Esophagus squamous epithelium (tissue), 5 donors: Measurements from ENCODE around the gene COX17. TPM values are rescaled to one million over a fixed set of nuclear protein-coding genes. Genes with fewer than 3 reads are reported as not detected.

Source experiments
- DNase-seq: peaks from one replicate; lab custom pipeline; 2025; lab: John Stamatoyannopoulos, UW
- H3K27ac ChIP-seq, 4 donors: fragments of 200-600 bp; sonication (generic); one replicate each; pipeline ENCODE4 v1.5.1; 2016 to 2019; ENCODE audit warnings: mild to moderate bottlenecking in 1 of 4
- H3K27me3 ChIP-seq, 4 donors: fragments of 200-600 bp; sonication (generic); 1 replicate in 3 of 4; 2 replicates in 1 of 4; pipeline versions ENCODE4 v1.5.1 to v1.6.0; 2017 to 2021; ENCODE audit warnings: antibody characterized with exemption in 1 of 4
- H3K36me3 ChIP-seq, 3 donors: fragments of 200-600 bp; sonication (generic); one replicate each; pipeline ENCODE4 v1.5.1; 2016 to 2019
- H3K4me1 ChIP-seq, 3 donors: fragments of 200-600 bp; sonication (generic); one replicate each; pipeline ENCODE4 v1.5.1; 2017 to 2019
- H3K4me3 ChIP-seq, 4 donors: fragments of 200-600 bp; sonication (generic); 1 replicate in 3 of 4; 2 replicates in 1 of 4; pipeline ENCODE4 v1.5.1; 2016 to 2019; ENCODE audit warnings: mild to moderate bottlenecking in 2 of 4, moderate library complexity in 1 of 4
- H3K9me3 ChIP-seq, 3 donors: fragments of 200-600 bp; sonication (generic); one replicate each; pipeline ENCODE4 v1.5.1; 2016 to 2019
- CTCF ChIP-seq, 6 experiments: fragments of 450-650 bp in 4 of 6; fragments of 200-600 bp in 2 of 6; sonication (generic) in 2 of 6; IDR thresholded peaks; one replicate each; pipeline ENCODE4 v1.5.1; 2016 to 2019; ENCODE audit warnings: antibody characterized with exemption in 6 of 6, mild to moderate bottlenecking in 4 of 6, moderate library complexity in 4 of 6
- POLR2A ChIP-seq, 4 donors: fragments of 450-650 bp; IDR thresholded peaks; one replicate each; pipeline ENCODE4 v1.6.1; 2017; ENCODE audit warnings: antibody characterized with exemption in 4 of 4, mild to moderate bottlenecking in 4 of 4, moderate library complexity in 3 of 4
- WGBS, 2 donors: methylation state at CpG; one replicate each; pipeline ENCODE4 v1.1.5; 2018; 5-methylcytosine and 5-hydroxymethylcytosine counted together
- intact Hi-C: fragments of 100-400 bp; cut with DNase I; formaldehyde crosslinking; loops from one replicate; pipeline ENCODE4 v1.15.0; 2022
- total RNA-seq, 4 donors: library from RNA; depleted of rRNA; stranded (reverse); fragments of >200 nt; gene quantifications; one replicate each; pipeline ENCODE4 v1.1.0, GENCODE V29; 2016
- donor health status: DM: yes; HTN: yes; CAD: no.

COX17 gene
- total RNA-seq, 4 donors from 2014 or later = 10.8 to 33.9 (median 24.6) TPM

GRCh38 chr3:119630128-119630879, 46.9 kb downstream of the COX17 start:
- intact Hi-C loops = no loop called here
- TF ChIP-seq POLR2A (IDR thresholded peaks at IDR 0.05) (no peak), CTCF (IDR thresholded peaks at IDR 0.05) (no peak)
- WGBS, 2 donors = 61 to 69% methylated on average over 6 to 8 of the region's 8 CpGs
- peak overlapping the region in 3 of 4 donors; percentile 45 to 80 (median 58) for H3K27ac ChIP-seq
- H3K4me1 ChIP-seq = peaks cover 0 to 41% (median 22%) of the 10 kb centered on the region in 3 donors
- no peaks in the 10 kb centered on the region for H3K36me3 ChIP-seq
- H3K4me3 ChIP-seq = no peak overlapping the region
- DNase-seq = no peak
- no peaks in the 10 kb centered on the region for H3K27me3 ChIP-seq
- no peaks in the 10 kb centered on the region for H3K9me3 ChIP-seq

GRCh38 chr3:119628816-119629445, 48.3 kb downstream of the COX17 start:
- no peaks in the 10 kb centered on the region for H3K9me3 ChIP-seq
- no peak for TF ChIP-seq CTCF (IDR thresholded peaks at IDR 0.05)
- no peak for TF ChIP-seq POLR2A (IDR thresholded peaks at IDR 0.05)
- H3K36me3 ChIP-seq = no peaks in the 10 kb centered on the region
- intact Hi-C loops = no loop called here
- no peaks in the 10 kb centered on the region for H3K27me3 ChIP-seq
- H3K27ac ChIP-seq = peak overlapping the region in 3 of 4 donors; percentile 48 to 79 (median 58)
- DNase-seq = no peak
- H3K4me3 ChIP-seq = no peak overlapping the region
- 56 to 71% methylated on average over 1 of the region's 1 CpG for WGBS, 2 donors
- peaks cover 0 to 41% (median 22%) of the 10 kb centered on the region in 3 donors for H3K4me1 ChIP-seq

GRCh38 chr3:119628390-119628789, 48.8 kb downstream of the COX17 start:
- peaks cover 0 to 41% (median 22%) of the 10 kb centered on the region in 3 donors for H3K4me1 ChIP-seq
- 64 to 66% methylated on average over 4 of the region's 4 CpGs for WGBS, 2 donors
- intact Hi-C loops = no loop called here
- H3K27me3 ChIP-seq = no peaks in the 10 kb centered on the region
- peak overlapping the region in 3 of 4 donors; percentile 48 to 79 (median 50) for H3K27ac ChIP-seq
- no peak for TF ChIP-seq CTCF (IDR thresholded peaks at IDR 0.05)
- no peak for TF ChIP-seq POLR2A (IDR thresholded peaks at IDR 0.05)
- no peak overlapping the region for H3K4me3 ChIP-seq
- H3K9me3 ChIP-seq = no peaks in the 10 kb centered on the region
- no peaks in the 10 kb centered on the region for H3K36me3 ChIP-seq
- DNase-seq = no peak

DNA sequence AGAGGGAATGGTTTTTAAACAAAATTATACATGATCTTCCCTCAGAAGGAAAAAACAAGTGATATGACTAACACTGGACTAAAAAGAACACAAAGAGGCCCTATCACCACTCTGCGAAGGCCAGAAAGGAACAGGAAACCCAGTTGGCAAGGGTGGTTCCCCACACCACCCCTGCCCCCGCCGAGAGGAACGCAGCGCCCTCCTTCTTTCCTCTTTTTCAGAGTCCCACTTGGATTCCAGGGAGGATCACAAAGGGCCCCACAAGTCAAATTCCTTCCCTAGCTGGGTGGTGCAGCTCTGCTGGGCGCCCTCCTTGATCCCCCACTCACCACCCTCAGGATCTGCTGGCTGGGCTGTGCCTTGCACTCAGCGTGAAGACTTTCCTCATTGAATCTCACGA, 49.7 kb downstream of the COX17 start:
- intact Hi-C loops = no loop called here
- H3K27ac ChIP-seq = peak overlapping the region in 3 of 4 donors; percentile 50 to 79 (median 50)
- H3K27me3 ChIP-seq = no peaks in the 10 kb centered on the region
- no peak for DNase-seq
- H3K4me3 ChIP-seq = no peak overlapping the region
- no peaks in the 10 kb centered on the region for H3K9me3 ChIP-seq
- no peaks in the 10 kb centered on the region for H3K36me3 ChIP-seq
- TF ChIP-seq CTCF (IDR thresholded peaks at IDR 0.05) = no peak
- TF ChIP-seq POLR2A (IDR thresholded peaks at IDR 0.05) = no peak
- WGBS, 2 donors = 51 to 68% methylated on average over 8 of the region's 8 CpGs
- H3K4me1 ChIP-seq = peaks cover 0 to 41% (median 22%) of the 10 kb centered on the region in 3 donors

DNA sequence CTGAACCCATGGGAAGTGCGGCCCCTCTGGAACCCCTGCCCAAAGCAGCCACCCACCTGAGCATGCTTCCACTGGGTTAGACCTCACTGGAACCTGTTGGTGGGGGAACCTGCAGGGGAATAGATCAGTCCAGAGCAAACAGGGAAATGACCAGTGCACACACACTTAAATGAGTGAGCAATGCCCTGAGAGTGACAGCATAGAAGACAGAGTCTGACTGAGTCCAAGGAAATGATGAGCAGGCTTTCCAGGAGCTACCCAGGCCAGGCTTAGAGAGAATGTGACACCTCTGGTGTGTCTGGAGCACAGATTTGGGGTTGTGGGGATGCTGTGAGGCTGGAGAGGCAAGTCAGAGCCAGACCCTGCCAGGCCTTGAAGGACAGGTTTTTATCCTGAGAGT, 51.0 kb downstream of the COX17 start:
- intact Hi-C loops = no loop called here
- H3K27me3 ChIP-seq = no peaks in the 10 kb centered on the region
- H3K36me3 ChIP-seq = no peaks in the 10 kb centered on the region
- TF ChIP-seq POLR2A (IDR thresholded peaks at IDR 0.05) = no peak
- no peak for TF ChIP-seq CTCF (IDR thresholded peaks at IDR 0.05)
- whole genome bisulfite sequencing, 2 donors = 75% methylated on average over 1 of the region's 1 CpG; no CpG with 5 or more reads in 1 of the 2 donors
- peak overlapping the region in 1 of 4 donors; percentile 49 for H3K27ac ChIP-seq
- peaks cover 0 to 41% (median 15%) of the 10 kb centered on the region in 3 donors for H3K4me1 ChIP-seq
- DNase-seq = no peak
- H3K4me3 ChIP-seq = no peak overlapping the region
- H3K9me3 ChIP-seq = no peaks in the 10 kb centered on the region
